ENCODE results near the gene CORO6. TPM values are rescaled to one million over a fixed set of nuclear protein-coding genes. Genes with fewer than 3 reads are reported as not detected.
A peak's percentile ranks its signal among the peaks of the same experiment; 100 is the strongest.

The CORO6 gene
- total and polyA plus RNA-seq, 4 donors = 0.23 to 3.0 (median 0.59) TPM

DNA sequence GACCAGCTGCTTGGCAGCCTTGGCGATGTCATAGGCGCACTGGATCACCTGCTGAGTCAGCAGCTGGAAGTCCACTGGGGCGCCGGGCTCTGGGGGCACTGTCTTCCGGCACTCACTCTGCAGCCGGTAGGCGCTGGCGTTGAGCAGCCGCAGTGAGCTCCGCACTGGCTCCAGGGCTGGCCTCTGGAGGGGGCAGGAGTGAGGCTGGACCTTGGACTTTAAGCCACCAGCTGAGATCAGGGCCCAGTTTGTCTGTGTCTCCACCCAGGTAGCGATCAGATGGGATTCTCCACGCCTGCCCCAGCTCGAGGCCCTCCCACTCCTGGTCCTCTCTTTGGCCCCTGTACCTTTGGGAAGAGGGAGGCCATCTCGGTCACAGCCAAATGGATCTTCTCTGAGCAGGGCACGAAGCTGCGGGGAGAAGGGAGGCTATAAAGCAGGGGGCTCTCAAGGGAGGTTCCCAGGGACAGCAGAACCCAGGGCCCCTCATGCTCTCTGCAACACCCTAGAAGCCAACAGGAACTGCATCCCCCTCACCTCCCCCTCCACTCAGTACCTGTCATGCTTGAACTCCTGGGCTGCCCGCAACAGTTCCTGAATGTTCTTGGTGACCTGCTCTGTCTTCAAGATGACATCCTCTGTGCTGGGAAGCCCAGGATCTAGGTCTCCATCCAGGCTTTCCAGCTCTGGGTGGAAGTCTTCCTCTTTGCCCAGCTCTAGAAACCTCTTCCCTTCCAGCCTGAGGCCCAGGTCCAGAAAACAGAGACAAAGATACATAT lies 47.8 kb downstream of the CORO6 start:
- 36% methylated on average over 17 of the region's 17 CpGs for WGBS
- Histone ChIP-seq H3K9ac (ENCODE audit: low read depth in 1 of 2, low read length in 2 of 2) (no peak overlapping the region), H3K27ac (ENCODE audit: low read depth in 1 of 2, low read length in 2 of 2) (peak overlapping the region; percentile 49 to 72), H3K27me3 (ENCODE audit: control insufficient read depth in 4 of 4, insufficient read depth in 4 of 4, low read length in 3 of 4) (no peaks in the 10 kb centered on the region), H3K36me3 (ENCODE audit: control insufficient read depth in 4 of 4, insufficient read depth in 3 of 4, low read depth in 1 of 4, low read length in 3 of 4) (peaks cover 3 to 21% (median 6%) of the 10 kb centered on the region in 4 donors), H3K9me3 (ENCODE audit: control insufficient read depth in 4 of 4, low read length in 3 of 4) (no peaks in the 10 kb centered on the region), H3K4me1 (ENCODE audit: control insufficient read depth in 4 of 4, insufficient read depth in 4 of 4, low read length in 3 of 4) (peaks cover 21 to 48% (median 36%) of the 10 kb centered on the region in 4 donors), H3K4me3 (ENCODE audit: low read depth in 1 of 3, low read length in 3 of 3) (no peak overlapping the region)
- TF ChIP-seq RAD21 (IDR thresholded peaks at IDR 0.05) (peak; percentile 25 to 56), GABPA (IDR thresholded peaks at IDR 0.05 in 1 of 2, conservative IDR thresholded peaks at IDR 0.05 in 1 of 2) (peak in 1 of 2 donors; percentile 67), YY1 (IDR thresholded peaks at IDR 0.05) (peak; percentile 71), HNF4G (IDR thresholded peaks at IDR 0.05) (peak; percentile 97), JUND (IDR thresholded peaks at IDR 0.05) (peak in 1 of 2 donors; percentile 45), FOXA2 (IDR thresholded peaks at IDR 0.05) (no peak), TAF1 (conservative IDR thresholded peaks at IDR 0.05) (no peak), NR2F2 (IDR thresholded peaks at IDR 0.05) (peak; percentile 21), RXRA (IDR thresholded peaks at IDR 0.05) (peak; percentile 81), FOXA1 (IDR thresholded peaks at IDR 0.05) (no peak), EGR1 (IDR thresholded peaks at IDR 0.05; ENCODE audit: low read depth in 2 of 2) (peak in 1 of 2 donors; percentile 28), HNF4A (conservative IDR thresholded peaks at IDR 0.05) (peak; percentile 98 to 99), SP1 (IDR thresholded peaks at IDR 0.05) (peak; percentile 96)
- TF ChIP-seq, protein P1, sequence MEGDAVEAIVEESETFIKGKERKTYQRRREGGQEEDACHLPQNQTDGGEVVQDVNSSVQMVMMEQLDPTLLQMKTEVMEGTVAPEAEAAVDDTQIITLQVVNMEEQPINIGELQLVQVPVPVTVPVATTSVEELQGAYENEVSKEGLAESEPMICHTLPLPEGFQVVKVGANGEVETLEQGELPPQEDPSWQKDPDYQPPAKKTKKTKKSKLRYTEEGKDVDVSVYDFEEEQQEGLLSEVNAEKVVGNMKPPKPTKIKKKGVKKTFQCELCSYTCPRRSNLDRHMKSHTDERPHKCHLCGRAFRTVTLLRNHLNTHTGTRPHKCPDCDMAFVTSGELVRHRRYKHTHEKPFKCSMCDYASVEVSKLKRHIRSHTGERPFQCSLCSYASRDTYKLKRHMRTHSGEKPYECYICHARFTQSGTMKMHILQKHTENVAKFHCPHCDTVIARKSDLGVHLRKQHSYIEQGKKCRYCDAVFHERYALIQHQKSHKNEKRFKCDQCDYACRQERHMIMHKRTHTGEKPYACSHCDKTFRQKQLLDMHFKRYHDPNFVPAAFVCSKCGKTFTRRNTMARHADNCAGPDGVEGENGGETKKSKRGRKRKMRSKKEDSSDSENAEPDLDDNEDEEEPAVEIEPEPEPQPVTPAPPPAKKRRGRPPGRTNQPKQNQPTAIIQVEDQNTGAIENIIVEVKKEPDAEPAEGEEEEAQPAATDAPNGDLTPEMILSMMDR (IDR thresholded peaks at IDR 0.05; ENCODE audit: low read depth, low read length, missing input control) = no peak
- TF ChIP-seq, protein P2, sequence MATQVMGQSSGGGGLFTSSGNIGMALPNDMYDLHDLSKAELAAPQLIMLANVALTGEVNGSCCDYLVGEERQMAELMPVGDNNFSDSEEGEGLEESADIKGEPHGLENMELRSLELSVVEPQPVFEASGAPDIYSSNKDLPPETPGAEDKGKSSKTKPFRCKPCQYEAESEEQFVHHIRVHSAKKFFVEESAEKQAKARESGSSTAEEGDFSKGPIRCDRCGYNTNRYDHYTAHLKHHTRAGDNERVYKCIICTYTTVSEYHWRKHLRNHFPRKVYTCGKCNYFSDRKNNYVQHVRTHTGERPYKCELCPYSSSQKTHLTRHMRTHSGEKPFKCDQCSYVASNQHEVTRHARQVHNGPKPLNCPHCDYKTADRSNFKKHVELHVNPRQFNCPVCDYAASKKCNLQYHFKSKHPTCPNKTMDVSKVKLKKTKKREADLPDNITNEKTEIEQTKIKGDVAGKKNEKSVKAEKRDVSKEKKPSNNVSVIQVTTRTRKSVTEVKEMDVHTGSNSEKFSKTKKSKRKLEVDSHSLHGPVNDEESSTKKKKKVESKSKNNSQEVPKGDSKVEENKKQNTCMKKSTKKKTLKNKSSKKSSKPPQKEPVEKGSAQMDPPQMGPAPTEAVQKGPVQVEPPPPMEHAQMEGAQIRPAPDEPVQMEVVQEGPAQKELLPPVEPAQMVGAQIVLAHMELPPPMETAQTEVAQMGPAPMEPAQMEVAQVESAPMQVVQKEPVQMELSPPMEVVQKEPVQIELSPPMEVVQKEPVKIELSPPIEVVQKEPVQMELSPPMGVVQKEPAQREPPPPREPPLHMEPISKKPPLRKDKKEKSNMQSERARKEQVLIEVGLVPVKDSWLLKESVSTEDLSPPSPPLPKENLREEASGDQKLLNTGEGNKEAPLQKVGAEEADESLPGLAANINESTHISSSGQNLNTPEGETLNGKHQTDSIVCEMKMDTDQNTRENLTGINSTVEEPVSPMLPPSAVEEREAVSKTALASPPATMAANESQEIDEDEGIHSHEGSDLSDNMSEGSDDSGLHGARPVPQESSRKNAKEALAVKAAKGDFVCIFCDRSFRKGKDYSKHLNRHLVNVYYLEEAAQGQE (IDR thresholded peaks at IDR 0.05) = peak; percentile 65
- TF ChIP-seq, protein P3, sequence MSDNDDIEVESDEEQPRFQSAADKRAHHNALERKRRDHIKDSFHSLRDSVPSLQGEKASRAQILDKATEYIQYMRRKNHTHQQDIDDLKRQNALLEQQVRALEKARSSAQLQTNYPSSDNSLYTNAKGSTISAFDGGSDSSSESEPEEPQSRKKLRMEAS (IDR thresholded peaks at IDR 0.05) = no peak
- TF ChIP-seq, protein P4, sequence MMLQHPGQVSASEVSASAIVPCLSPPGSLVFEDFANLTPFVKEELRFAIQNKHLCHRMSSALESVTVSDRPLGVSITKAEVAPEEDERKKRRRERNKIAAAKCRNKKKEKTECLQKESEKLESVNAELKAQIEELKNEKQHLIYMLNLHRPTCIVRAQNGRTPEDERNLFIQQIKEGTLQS (IDR thresholded peaks at IDR 0.05) = no peak
- TF ChIP-seq, protein P5, sequence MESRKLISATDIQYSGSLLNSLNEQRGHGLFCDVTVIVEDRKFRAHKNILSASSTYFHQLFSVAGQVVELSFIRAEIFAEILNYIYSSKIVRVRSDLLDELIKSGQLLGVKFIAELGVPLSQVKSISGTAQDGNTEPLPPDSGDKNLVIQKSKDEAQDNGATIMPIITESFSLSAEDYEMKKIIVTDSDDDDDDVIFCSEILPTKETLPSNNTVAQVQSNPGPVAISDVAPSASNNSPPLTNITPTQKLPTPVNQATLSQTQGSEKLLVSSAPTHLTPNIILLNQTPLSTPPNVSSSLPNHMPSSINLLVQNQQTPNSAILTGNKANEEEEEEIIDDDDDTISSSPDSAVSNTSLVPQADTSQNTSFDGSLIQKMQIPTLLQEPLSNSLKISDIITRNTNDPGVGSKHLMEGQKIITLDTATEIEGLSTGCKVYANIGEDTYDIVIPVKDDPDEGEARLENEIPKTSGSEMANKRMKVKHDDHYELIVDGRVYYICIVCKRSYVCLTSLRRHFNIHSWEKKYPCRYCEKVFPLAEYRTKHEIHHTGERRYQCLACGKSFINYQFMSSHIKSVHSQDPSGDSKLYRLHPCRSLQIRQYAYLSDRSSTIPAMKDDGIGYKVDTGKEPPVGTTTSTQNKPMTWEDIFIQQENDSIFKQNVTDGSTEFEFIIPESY (IDR thresholded peaks at IDR 0.05) = no peak
- peak; percentile 68 for DNase-seq (ENCODE audit: low spot score)
